IMR-90 (cell line): ENCODE data around the gene ANKRD31. TPM values are rescaled to one million over a fixed set of nuclear protein-coding genes. Genes with fewer than 3 reads are reported as not detected.

Source experiments
- ATAC-seq: fragments of 200-7000 bp; cut with Tn5 transposase; 2 replicates; pipeline ENCODE4 v1.9.1; 2020; ENCODE audit warnings: low read depth, mild to moderate bottlenecking, moderate library complexity
- BruUV-seq: library from RNA; stranded (reverse); fragments of 400-500 nt; replicated peaks from 2 replicates; lab custom pipeline; 2021; lab: Mats Ljungman, UMichigan
- CTCF ChIA-PET: fragments of 300-600 bp; formaldehyde crosslinking; extraction: SDS; loops from one replicate; lab custom pipeline; 2021; ENCODE audit warnings: antibody characterized with exemption; lab: Yijun Ruan, JAX
- POLR2A ChIA-PET: fragments of 300-600 bp; sonication (Branson Sonifier 250); formaldehyde crosslinking; loops from one replicate; lab custom pipeline; 2022; ENCODE audit warnings: antibody characterized with exemption; ENCODE audit not compliant: unreplicated experiment; lab: Charles Lee
- DNase-seq: peaks from one replicate; pipeline ENCODE4 v3.0.0; 2013
- H2AFZ ChIP-seq: replicated peaks from 2 replicates; pipeline ENCODE3; 2013; ENCODE audit warnings: low read length, mild to moderate bottlenecking; ENCODE audit not compliant: poor library complexity
- H2AK5ac ChIP-seq: 2 replicates; pipeline ENCODE4 v1.6.1; 2013; ENCODE audit warnings: low read depth, low read length, inconsistent platforms
- H2AK9ac ChIP-seq: replicated peaks from 2 replicates; pipeline ENCODE3; 2013; ENCODE audit warnings: mild to moderate bottlenecking, low read depth, low read length, moderate library complexity; ENCODE audit not compliant: poor library complexity
- H2BK120ac ChIP-seq: 2 replicates; pipeline ENCODE4 v1.6.1; 2013; ENCODE audit warnings: low read depth, low read length, inconsistent platforms
- H2BK15ac ChIP-seq: 3 replicates; pipeline ENCODE4 v1.6.1; 2013; ENCODE audit warnings: low read depth, low read length, inconsistent platforms
- H2BK20ac ChIP-seq: 2 replicates; pipeline ENCODE4 v1.6.1; 2013; ENCODE audit warnings: low read depth, mild to moderate bottlenecking, inconsistent platforms, low read length, moderate library complexity
- H2BK5ac ChIP-seq: 2 replicates; pipeline ENCODE4 v1.6.1; 2013; ENCODE audit warnings: mild to moderate bottlenecking, low read depth, low read length, inconsistent platforms; ENCODE audit not compliant: poor library complexity, severe bottlenecking
- H3K14ac ChIP-seq: replicated peaks from 2 replicates; pipeline ENCODE4 v1.6.1; 2013; ENCODE audit warnings: low read depth, low read length, inconsistent platforms
- H3K18ac ChIP-seq: 2 replicates; pipeline ENCODE4 v1.6.1; 2013; ENCODE audit warnings: low read depth, low read length, control low read depth
- H3K23ac ChIP-seq: 2 replicates; pipeline ENCODE4 v1.6.1; 2013; ENCODE audit warnings: low read depth, low read length, inconsistent platforms
- H3K27ac ChIP-seq: 2 replicates; pipeline ENCODE4 v1.5.1; 2013; ENCODE audit warnings: mild to moderate bottlenecking, control low read depth, low read length; ENCODE audit not compliant: insufficient read depth
- H3K27me3 ChIP-seq: 2 replicates; pipeline ENCODE4 v1.6.1; 2013; ENCODE audit warnings: low read length; ENCODE audit not compliant: control insufficient read depth, insufficient read depth
- H3K36me3 ChIP-seq: 2 replicates; pipeline ENCODE4 v1.6.1; 2013; ENCODE audit warnings: low read length, mixed read lengths; ENCODE audit not compliant: control insufficient read depth, insufficient read depth
- H3K4ac ChIP-seq: 2 replicates; pipeline ENCODE4 v1.6.1; 2013; ENCODE audit warnings: low read depth, low read length, inconsistent platforms
- H3K4me1 ChIP-seq: 2 replicates; pipeline ENCODE4 v1.6.1; 2013; ENCODE audit warnings: low read length, mixed read lengths; ENCODE audit not compliant: control insufficient read depth, insufficient read depth
- H3K4me2 ChIP-seq: 2 replicates; pipeline ENCODE4 v1.6.1; 2013; ENCODE audit warnings: low read depth, mild to moderate bottlenecking, control low read depth, low read length, moderate library complexity
- H3K4me3 ChIP-seq: 2 replicates; pipeline ENCODE4 v1.5.1; 2013; ENCODE audit warnings: low read depth, mild to moderate bottlenecking, control low read depth, low read length, moderate library complexity; ENCODE audit not compliant: insufficient read depth
- H3K56ac ChIP-seq: 2 replicates; pipeline ENCODE4 v1.6.1; 2013; ENCODE audit warnings: low read length, inconsistent platforms; ENCODE audit not compliant: insufficient read depth; ENCODE audit errors: extremely low read depth
- H3K79me1 ChIP-seq, 2 experiments: 2 replicates each; pipeline ENCODE4 v1.6.1; 2013; ENCODE audit warnings: low read length in 2 of 2, inconsistent platforms in 1 of 2, low read depth in 1 of 2
- H3K9ac ChIP-seq: 2 replicates; pipeline ENCODE4 v1.6.1; 2013; ENCODE audit warnings: low read depth, low read length, control low read depth
- H3K9me1 ChIP-seq: 2 replicates; pipeline ENCODE4 v1.6.1; 2013; ENCODE audit warnings: low read length, inconsistent platforms; ENCODE audit not compliant: insufficient read depth
- H3K9me3 ChIP-seq: 2 replicates; pipeline ENCODE4 v1.6.1; 2013; ENCODE audit warnings: low read length; ENCODE audit not compliant: control insufficient read depth, insufficient read depth
- H4K20me1 ChIP-seq: 2 replicates; pipeline ENCODE4 v1.6.1; 2013; ENCODE audit warnings: low read length, inconsistent platforms; ENCODE audit not compliant: insufficient read depth
- H4K5ac ChIP-seq: 2 replicates; pipeline ENCODE4 v1.6.1; 2013; ENCODE audit warnings: mild to moderate bottlenecking, low read depth, low read length, control low read depth
- H4K8ac ChIP-seq, 2 experiments: 2 replicates each; pipeline ENCODE4 v1.6.1; 2013; ENCODE audit warnings: low read depth in 2 of 2, low read length in 2 of 2, control low read depth in 1 of 2, inconsistent platforms in 1 of 2
- H4K91ac ChIP-seq: 2 replicates; pipeline ENCODE4 v1.6.1; 2013; ENCODE audit warnings: low read depth, low read length, inconsistent platforms; ENCODE audit not compliant: insufficient read depth
- BHLHE40 ChIP-seq: fragments of 150-350 bp; IDR thresholded peaks from 2 replicates; pipeline ENCODE4 v1.6.1; 2016; ENCODE audit warnings: mild to moderate bottlenecking, low read depth, low read length
- FOS ChIP-seq: fragments of 150-350 bp; IDR thresholded peaks from 2 replicates; pipeline ENCODE4 v1.6.1; 2016; ENCODE audit warnings: low read depth, low read length
- MXI1 ChIP-seq: IDR thresholded peaks from 2 replicates; pipeline ENCODE4 v1.6.1; 2012; ENCODE audit warnings: low read depth, mild to moderate bottlenecking, low read length, moderate library complexity, borderline replicate concordance
- NFE2L2 ChIP-seq: fragments of 150-350 bp; IDR thresholded peaks from 2 replicates; pipeline ENCODE4 v1.6.1; 2016; ENCODE audit warnings: low read depth, mild to moderate bottlenecking, low read length
- POLR2A ChIP-seq: IDR thresholded peaks from 2 replicates; pipeline ENCODE4 v1.6.1; 2012; ENCODE audit warnings: mild to moderate bottlenecking, low read depth, low read length
- RAD21 ChIP-seq: IDR thresholded peaks from 2 replicates; pipeline ENCODE4 v1.6.1; 2012; ENCODE audit warnings: low read length, improper control_type of control experiment
- RCOR1 ChIP-seq: IDR thresholded peaks from 2 replicates; pipeline ENCODE4 v1.6.1; 2012; ENCODE audit warnings: mild to moderate bottlenecking, low read length, improper control_type of control experiment; ENCODE audit not compliant: insufficient replicate concordance
- RFX5 ChIP-seq: IDR thresholded peaks from 2 replicates; pipeline ENCODE4 v1.8.0; 2012; ENCODE audit warnings: low read depth, mild to moderate bottlenecking, low read length, moderate library complexity
- SMC3 ChIP-seq: fragments of 150-350 bp; IDR thresholded peaks from 2 replicates; pipeline ENCODE4 v1.6.1; 2016; ENCODE audit warnings: low read depth, mild to moderate bottlenecking, antibody characterized with exemption, low read length, moderate library complexity
- WGBS, 2 experiments: methylation state at CpG; one replicate each; pipeline versions ENCODE4 v1.1.5 to v1.1.7; 2013; ENCODE audit warnings: missing lambda C conversion rate in 2 of 2; ENCODE audit not compliant: insufficient read length in 1 of 2; ENCODE audit errors: extremely low coverage in 2 of 2; 5-methylcytosine and 5-hydroxymethylcytosine counted together
- dilution Hi-C: fragments of 300-500 bp; cut with HindIII; formaldehyde crosslinking; loops from one replicate; pipeline ENCODE4 v1.14.3; 2018; ENCODE audit warnings: low sequenced_read_pairs; ENCODE audit not compliant: unreplicated experiment
- in situ Hi-C: fragments of 300-500 bp; cut with MboI; formaldehyde crosslinking; loops from 3 replicates; pipeline ENCODE4 v1.14.3; 2019; ENCODE audit warnings: low sequenced_read_pairs, inconsistent platforms, mixed read lengths
- intact Hi-C: fragments of 100-400 bp; cut with micrococcal nuclease; formaldehyde crosslinking; loops from 2 replicates; pipeline ENCODE4 v1.10.0; 2022
- polyA plus RNA-seq, 3 experiments: library from polyadenylated mRNA; depleted of rRNA; stranded (reverse); fragments of >200 nt; gene quantifications; 2 replicates each; pipeline ENCODE4 v1.2.3, GENCODE V29; 2012; ENCODE audit warnings: low replicate concordance in 1 of 3
- total RNA-seq: library from RNA; depleted of rRNA; stranded (reverse); fragments of >200 nt; gene quantifications from 2 replicates; pipeline ENCODE4 v1.2.3, GENCODE V29; 2012
- TF ChIP-seq, protein P1 (sequence below): fragments of 150-350 bp; IDR thresholded peaks from 2 replicates; pipeline ENCODE4 v1.6.1; 2017; ENCODE audit warnings: mild to moderate bottlenecking, antibody characterized with exemption, low read length, low read depth
- TF ChIP-seq, protein P2 (sequence below): fragments of 150-350 bp; IDR thresholded peaks from 2 replicates; pipeline ENCODE4 v1.6.1; 2016; ENCODE audit warnings: low read depth, mild to moderate bottlenecking, low read length, moderate library complexity, borderline replicate concordance

Gene ANKRD31
- total and polyA plus RNA-seq, 2 of the 4 experiments (the other 2 are of a cell fraction), result under 0.01 to 0.02 TPM

DNA sequence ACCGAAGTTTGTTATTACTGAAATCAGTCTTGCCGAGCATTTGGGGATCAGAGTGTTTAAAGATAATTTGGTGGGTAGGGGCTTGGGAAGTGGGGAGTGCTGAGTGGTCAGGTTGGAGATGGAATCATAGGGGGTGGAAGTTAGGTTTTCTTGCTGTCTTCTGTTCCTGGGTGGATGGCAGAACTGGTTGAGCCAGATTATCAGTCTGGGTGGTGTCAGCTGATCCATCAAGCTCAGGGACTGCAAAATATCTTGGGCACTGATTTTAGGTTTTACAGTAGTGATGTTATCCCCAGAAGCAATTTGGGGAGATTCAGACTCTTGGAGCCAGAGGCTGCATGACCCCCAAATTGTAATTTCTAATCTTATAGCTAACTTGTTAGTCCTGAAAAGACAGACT is 5.4 kb upstream of the ANKRD31 start:
- no peak overlapping the region for H2BK120ac ChIP-seq
- H3K9ac ChIP-seq, result no peak overlapping the region
- in situ Hi-C loops, result no loop called here
- H2BK15ac ChIP-seq, result no peak overlapping the region
- no peaks in the 10 kb centered on the region for H3K79me1 ChIP-seq
- no peak overlapping the region for H3K23ac ChIP-seq
- H4K8ac ChIP-seq, result no peak overlapping the region
- H3K18ac ChIP-seq, result no peak overlapping the region
- no peak overlapping the region for H3K4ac ChIP-seq
- WGBS, 2 experiments, result 56% methylated on average over 2 of the region's 2 CpGs; no CpG with 5 or more reads in 1 of the 2 experiments
- intact Hi-C loops, result no loop called here
- no peak overlapping the region for H4K5ac ChIP-seq
- ChIA-PET POLR2A (no interaction called here), CTCF (no interaction called here)
- no peak overlapping the region for H3K4me3 ChIP-seq
- TF ChIP-seq RAD21, result no peak
- TF ChIP-seq, protein P1, sequence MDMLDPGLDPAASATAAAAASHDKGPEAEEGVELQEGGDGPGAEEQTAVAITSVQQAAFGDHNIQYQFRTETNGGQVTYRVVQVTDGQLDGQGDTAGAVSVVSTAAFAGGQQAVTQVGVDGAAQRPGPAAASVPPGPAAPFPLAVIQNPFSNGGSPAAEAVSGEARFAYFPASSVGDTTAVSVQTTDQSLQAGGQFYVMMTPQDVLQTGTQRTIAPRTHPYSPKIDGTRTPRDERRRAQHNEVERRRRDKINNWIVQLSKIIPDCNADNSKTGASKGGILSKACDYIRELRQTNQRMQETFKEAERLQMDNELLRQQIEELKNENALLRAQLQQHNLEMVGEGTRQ, result no peak
- TF ChIP-seq BHLHE40, result no peak
- TF ChIP-seq SMC3, result no peak
- TF ChIP-seq RCOR1, result no peak
- TF ChIP-seq, protein P2, sequence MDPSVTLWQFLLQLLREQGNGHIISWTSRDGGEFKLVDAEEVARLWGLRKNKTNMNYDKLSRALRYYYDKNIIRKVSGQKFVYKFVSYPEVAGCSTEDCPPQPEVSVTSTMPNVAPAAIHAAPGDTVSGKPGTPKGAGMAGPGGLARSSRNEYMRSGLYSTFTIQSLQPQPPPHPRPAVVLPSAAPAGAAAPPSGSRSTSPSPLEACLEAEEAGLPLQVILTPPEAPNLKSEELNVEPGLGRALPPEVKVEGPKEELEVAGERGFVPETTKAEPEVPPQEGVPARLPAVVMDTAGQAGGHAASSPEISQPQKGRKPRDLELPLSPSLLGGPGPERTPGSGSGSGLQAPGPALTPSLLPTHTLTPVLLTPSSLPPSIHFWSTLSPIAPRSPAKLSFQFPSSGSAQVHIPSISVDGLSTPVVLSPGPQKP, result no peak
- no peak for TF ChIP-seq RFX5
- no peak for TF ChIP-seq FOS
- TF ChIP-seq MXI1, result no peak
- no peak for TF ChIP-seq POLR2A
- no peak for TF ChIP-seq NFE2L2
- H2AFZ ChIP-seq, result no peak overlapping the region
- H3K56ac ChIP-seq, result no peak overlapping the region
- BruUV-seq, result no TSS peak
- H2BK20ac ChIP-seq, result no peak overlapping the region
- ATAC-seq, result no peak
- H4K91ac ChIP-seq, result no peak overlapping the region
- DNase-seq, result no peak
- no peaks in the 10 kb centered on the region for H3K36me3 ChIP-seq
- H2AK5ac ChIP-seq, result no peak overlapping the region
- dilution Hi-C loops, result no loop called here
- no peaks in the 10 kb centered on the region for H3K27me3 ChIP-seq
- H4K20me1 ChIP-seq, result no peaks in the 10 kb centered on the region
- H2AK9ac ChIP-seq, result no peak overlapping the region
- H3K4me2 ChIP-seq, result no peak overlapping the region
- no peaks in the 10 kb centered on the region for H3K9me3 ChIP-seq
- H3K27ac ChIP-seq, result no peak overlapping the region
- no peaks in the 10 kb centered on the region for H3K9me1 ChIP-seq
- no peak overlapping the region for H3K14ac ChIP-seq
- H2BK5ac ChIP-seq, result no peak overlapping the region
- H3K4me1 ChIP-seq, result no peaks in the 10 kb centered on the region
